ENCODE results near the gene WASF1. TPM values are rescaled to one million over a fixed set of nuclear protein-coding genes. Genes with fewer than 3 reads are reported as not detected.

The WASF1 gene
- total and polyA plus RNA-seq, 2 experiments from 2014 or later: 27.4 to 30.5 TPM

GRCh38 chr6:110116258-110116657 is 63.2 kb downstream of the WASF1 start (continued):
- no peak for TF ChIP-seq ZNF462 (CRISPR knock-in tag; IDR thresholded peaks at IDR 0.05)
- TF ChIP-seq REST (IDR thresholded peaks at IDR 0.05; ENCODE audit: unreplicated experiment): no peak
- no peak for TF ChIP-seq ETS1 (IDR thresholded peaks at IDR 0.05)
- TF ChIP-seq NANOG (IDR thresholded peaks at IDR 0.05; ENCODE audit: borderline replicate concordance): no peak
- no peak for TF ChIP-seq ZNF331 (CRISPR knock-in tag; IDR thresholded peaks at IDR 0.05; ENCODE audit: low read depth)
- no peak for TF ChIP-seq JUNB (IDR thresholded peaks at IDR 0.05; ENCODE audit: unreplicated experiment)
- TF ChIP-seq POLR2AphosphoS5 (IDR thresholded peaks at IDR 0.05; ENCODE audit: low read depth): no peak
- no peak for TF ChIP-seq STAT1 (IDR thresholded peaks at IDR 0.05; ENCODE audit: unreplicated experiment)
- TF ChIP-seq CREB1 (CRISPR knock-in tag; IDR thresholded peaks at IDR 0.05; ENCODE audit: low read depth): no peak
- no peak for TF ChIP-seq EZH2phosphoT487 (IDR thresholded peaks at IDR 0.05; ENCODE audit: unreplicated experiment)

Measured in GM23338 (cell line).